ENCODE results near the gene ZNF385C.

ZNF385C gene

GRCh38 chr17:42107597-42108576, 9.6 kb upstream of the ZNF385C start:
- DNase-seq (ENCODE audit: low read depth, low spot score): peak; percentile 91

GRCh38 chr17:42107124-42107523, 8.9 kb upstream of the ZNF385C start:
- DNase-seq (ENCODE audit: low read depth, low spot score): no peak

GRCh38 chr17:42106009-42106408, 7.7 kb upstream of the ZNF385C start:
- DNase-seq (ENCODE audit: low read depth, low spot score): no peak

- DNase-seq (ENCODE audit: low read depth, low spot score): no peak
These were observed 6.0 kb upstream of the ZNF385C start for GRCh38 chr17:42104264-42104663.

GRCh38 chr17:42103221-42103954, 5.1 kb upstream of the ZNF385C start:
- no peak for DNase-seq (ENCODE audit: low read depth, low spot score)

GRCh38 chr17:42101513-42102292, 3.4 kb upstream of the ZNF385C start:
- DNase-seq (ENCODE audit: low read depth, low spot score): peak; percentile 90

GRCh38 chr17:42098730-42099399, 592 bp upstream of the ZNF385C start:
- no peak for DNase-seq (ENCODE audit: low read depth, low spot score)

GRCh38 chr17:42096360-42097111, 1.7 kb downstream of the ZNF385C start:
- DNase-seq (ENCODE audit: low read depth, low spot score): no peak

GRCh38 chr17:42094375-42095069, 3.8 kb downstream of the ZNF385C start:
- DNase-seq (ENCODE audit: low read depth, low spot score): no peak

GRCh38 chr17:42092939-42093338, 5.3 kb downstream of the ZNF385C start:
- no peak for DNase-seq (ENCODE audit: low read depth, low spot score)

- DNase-seq (ENCODE audit: low read depth, low spot score): no peak
These were observed 7.1 kb downstream of the ZNF385C start for GRCh38 chr17:42090964-42091790.

GRCh38 chr17:42088736-42089135, 9.5 kb downstream of the ZNF385C start:
- DNase-seq (ENCODE audit: low read depth, low spot score): no peak

GRCh38 chr17:42087736-42088705, 10.3 kb downstream of the ZNF385C start:
- no peak for DNase-seq (ENCODE audit: low read depth, low spot score)

- DNase-seq (ENCODE audit: low read depth, low spot score): no peak
These were observed 11.1 kb downstream of the ZNF385C start for GRCh38 chr17:42087042-42087701.

GRCh38 chr17:42081516-42082129, 16.6 kb downstream of the ZNF385C start:
- no peak for DNase-seq (ENCODE audit: low read depth, low spot score)

GRCh38 chr17:42079541-42079940, 18.7 kb downstream of the ZNF385C start:
- DNase-seq (ENCODE audit: low read depth, low spot score): no peak
